GM12878 (cell line): ENCODE results near the gene ASZ1. TPM values are rescaled to one million over a fixed set of nuclear protein-coding genes. Genes with fewer than 3 reads are reported as not detected.

Experiments
- BMI1 ChIP-seq: fragments of 450-650 bp; IDR thresholded peaks from 2 replicates; pipeline ENCODE4 v1.6.1; 2016; ENCODE audit warnings: mild to moderate bottlenecking, moderate library complexity, borderline replicate concordance
- CHD1 ChIP-seq: IDR thresholded peaks from 2 replicates; pipeline ENCODE4 v1.6.1; 2012; ENCODE audit warnings: low read depth, low read length, improper control_type of control experiment
- IKZF1 ChIP-seq: fragments of 450-650 bp; conservative IDR thresholded peaks from 2 replicates; pipeline ENCODE4 v1.6.1; 2017; ENCODE audit warnings: antibody characterized with exemption, mild to moderate bottlenecking
- PAX5 ChIP-seq: IDR thresholded peaks from 2 replicates; pipeline ENCODE4 v1.6.1; 2011; ENCODE audit warnings: low read depth, low read length, borderline replicate concordance
- PAX8 ChIP-seq: fragments of 450-650 bp; IDR thresholded peaks from 2 replicates; pipeline ENCODE4 v1.6.1; 2017; ENCODE audit warnings: mild to moderate bottlenecking, moderate library complexity
- POLR2AphosphoS5 ChIP-seq: IDR thresholded peaks from 2 replicates; pipeline ENCODE4 v1.6.1; 2011; ENCODE audit warnings: mild to moderate bottlenecking, low read length, inconsistent platforms
- ZZZ3 ChIP-seq: IDR thresholded peaks from 2 replicates; pipeline ENCODE4 v1.6.1; 2011; ENCODE audit warnings: low read depth; ENCODE audit not compliant: control insufficient read depth, insufficient read length
- polyA plus RNA-seq, 11 experiments: library from polyadenylated mRNA; depleted of rRNA in 4 of 11; unstranded in 6 of 11; stranded (reverse) in 5 of 11; fragments of >200 nt; fragmentation: Nextera tagmentation in 4 of 11; fragmentation: Illumina TruSeq in 1 of 11; extraction: Ambion mirVana in 4 of 11; extraction: Trizol in 1 of 11; gene quantifications; 1 replicate in 1 of 11; 2 replicates in 10 of 11; pipeline versions ENCODE4 v1.2.1 to v1.2.3, GENCODE V29; 2011 to 2016; ENCODE audit warnings: inconsistent platforms in 2 of 11, missing spikeins in 2 of 11, low read depth in 1 of 11
- total RNA-seq, 4 experiments: library from RNA; depleted of rRNA in 3 of 4; stranded (reverse); fragments of >200 nt in 3 of 4; fragmentation: Illumina TruSeq in 1 of 4; extraction: Trizol in 1 of 4; gene quantifications; 2 replicates each; pipeline versions ENCODE4 v1.2.1 to v1.2.3, GENCODE V29; 2013 to 2021
- TF ChIP-seq, protein P1 (sequence below): fragments of 450-650 bp; IDR thresholded peaks from 2 replicates; pipeline ENCODE4 v1.6.1; 2018; ENCODE audit warnings: mild to moderate bottlenecking, low read depth, moderate library complexity; ENCODE audit not compliant: partially characterized antibody
- TF ChIP-seq, protein P2 (sequence below): fragments of 450-650 bp; formaldehyde crosslinking; IDR thresholded peaks from 2 replicates; pipeline ENCODE4 v1.4.0; 2022; ENCODE audit warnings: mild to moderate bottlenecking, moderate library complexity
- TF ChIP-seq, protein P3 (sequence below): IDR thresholded peaks from 2 replicates; pipeline ENCODE4 v1.6.1; 2011; ENCODE audit warnings: borderline replicate concordance, low read depth, mild to moderate bottlenecking, moderate library complexity, mixed read lengths, low read length; ENCODE audit not compliant: insufficient read depth; ENCODE audit errors: extremely low read length

The ASZ1 gene
- total and polyA plus RNA-seq, 10 of the 15 experiments (the other 5 are each of a cell fraction or from before 2014, with no cell fraction given): 0.04 to 0.09 (median 0.06) TPM; not detected in 5

DNA sequence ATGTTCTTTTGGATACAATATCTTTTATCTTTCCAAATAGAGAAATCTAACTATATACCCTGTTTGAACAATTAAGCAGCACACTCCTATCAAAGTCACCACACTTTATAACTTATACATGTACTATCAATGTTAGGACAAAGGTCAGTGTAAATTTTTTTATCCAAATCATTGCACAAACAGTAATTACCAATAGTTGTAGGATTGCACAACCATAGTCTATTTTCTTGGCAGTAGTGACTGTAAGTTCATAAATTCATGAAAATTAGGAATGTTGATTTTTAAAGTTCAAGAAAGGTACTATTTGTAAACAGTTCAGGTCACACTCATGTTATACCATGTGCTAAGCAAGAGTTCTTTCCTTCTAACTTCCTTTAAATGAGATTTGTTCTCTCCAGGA is 113.7 kb downstream of the ASZ1 start (continued):
- TF ChIP-seq, protein P1, sequence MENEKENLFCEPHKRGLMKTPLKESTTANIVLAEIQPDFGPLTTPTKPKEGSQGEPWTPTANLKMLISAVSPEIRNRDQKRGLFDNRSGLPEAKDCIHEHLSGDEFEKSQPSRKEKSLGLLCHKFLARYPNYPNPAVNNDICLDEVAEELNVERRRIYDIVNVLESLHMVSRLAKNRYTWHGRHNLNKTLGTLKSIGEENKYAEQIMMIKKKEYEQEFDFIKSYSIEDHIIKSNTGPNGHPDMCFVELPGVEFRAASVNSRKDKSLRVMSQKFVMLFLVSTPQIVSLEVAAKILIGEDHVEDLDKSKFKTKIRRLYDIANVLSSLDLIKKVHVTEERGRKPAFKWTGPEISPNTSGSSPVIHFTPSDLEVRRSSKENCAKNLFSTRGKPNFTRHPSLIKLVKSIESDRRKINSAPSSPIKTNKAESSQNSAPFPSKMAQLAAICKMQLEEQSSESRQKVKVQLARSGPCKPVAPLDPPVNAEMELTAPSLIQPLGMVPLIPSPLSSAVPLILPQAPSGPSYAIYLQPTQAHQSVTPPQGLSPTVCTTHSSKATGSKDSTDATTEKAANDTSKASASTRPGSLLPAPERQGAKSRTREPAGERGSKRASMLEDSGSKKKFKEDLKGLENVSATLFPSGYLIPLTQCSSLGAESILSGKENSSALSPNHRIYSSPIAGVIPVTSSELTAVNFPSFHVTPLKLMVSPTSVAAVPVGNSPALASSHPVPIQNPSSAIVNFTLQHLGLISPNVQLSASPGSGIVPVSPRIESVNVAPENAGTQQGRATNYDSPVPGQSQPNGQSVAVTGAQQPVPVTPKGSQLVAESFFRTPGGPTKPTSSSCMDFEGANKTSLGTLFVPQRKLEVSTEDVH: no peak
- TF ChIP-seq POLR2AphosphoS5 (no peak), BMI1 (no peak), PAX5 (no peak), PAX8 (no peak), ZZZ3 (no peak), CHD1 (no peak), IKZF1 (no peak)
- TF ChIP-seq, protein P2, sequence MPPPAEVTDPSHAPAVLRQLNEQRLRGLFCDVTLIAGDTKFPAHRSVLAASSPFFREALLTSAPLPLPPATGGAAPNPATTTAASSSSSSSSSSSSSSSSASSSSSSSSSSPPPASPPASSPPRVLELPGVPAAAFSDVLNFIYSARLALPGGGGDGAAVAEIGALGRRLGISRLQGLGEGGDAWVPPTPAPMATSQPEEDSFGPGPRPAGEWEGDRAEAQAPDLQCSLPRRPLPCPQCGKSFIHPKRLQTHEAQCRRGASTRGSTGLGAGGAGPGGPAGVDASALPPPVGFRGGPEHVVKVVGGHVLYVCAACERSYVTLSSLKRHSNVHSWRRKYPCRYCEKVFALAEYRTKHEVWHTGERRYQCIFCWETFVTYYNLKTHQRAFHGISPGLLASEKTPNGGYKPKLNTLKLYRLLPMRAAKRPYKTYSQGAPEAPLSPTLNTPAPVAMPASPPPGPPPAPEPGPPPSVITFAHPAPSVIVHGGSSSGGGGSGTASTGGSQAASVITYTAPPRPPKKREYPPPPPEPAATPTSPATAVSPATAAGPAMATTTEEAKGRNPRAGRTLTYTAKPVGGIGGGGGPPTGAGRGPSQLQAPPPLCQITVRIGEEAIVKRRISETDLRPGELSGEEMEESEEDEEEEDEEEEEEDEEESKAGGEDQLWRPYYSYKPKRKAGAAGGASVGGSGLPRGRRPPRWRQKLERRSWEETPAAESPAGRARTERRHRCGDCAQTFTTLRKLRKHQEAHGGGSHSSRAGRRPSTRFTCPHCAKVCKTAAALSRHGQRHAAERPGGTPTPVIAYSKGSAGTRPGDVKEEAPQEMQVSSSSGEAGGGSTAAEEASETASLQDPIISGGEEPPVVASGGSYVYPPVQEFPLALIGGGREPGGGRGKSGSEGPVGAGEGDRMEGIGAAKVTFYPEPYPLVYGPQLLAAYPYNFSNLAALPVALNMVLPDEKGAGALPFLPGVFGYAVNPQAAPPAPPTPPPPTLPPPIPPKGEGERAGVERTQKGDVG: no peak
- TF ChIP-seq, protein P3, sequence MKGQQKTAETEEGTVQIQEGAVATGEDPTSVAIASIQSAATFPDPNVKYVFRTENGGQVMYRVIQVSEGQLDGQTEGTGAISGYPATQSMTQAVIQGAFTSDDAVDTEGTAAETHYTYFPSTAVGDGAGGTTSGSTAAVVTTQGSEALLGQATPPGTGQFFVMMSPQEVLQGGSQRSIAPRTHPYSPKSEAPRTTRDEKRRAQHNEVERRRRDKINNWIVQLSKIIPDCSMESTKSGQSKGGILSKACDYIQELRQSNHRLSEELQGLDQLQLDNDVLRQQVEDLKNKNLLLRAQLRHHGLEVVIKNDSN: no peak
- TF ChIP-seq, all 136 proteins: peak for 0

Other genes with a start within 250 kb of the ASZ1 start
- gene WNT2, start 104.4 kb downstream of the ASZ1 start, total RNA-seq (2014; rRNA removed): 0.22 and 0.28 TPM in 2 replicates
- gene WNT2, start 104.4 kb downstream of the ASZ1 start, total RNA-seq (2014; rRNA removed; fragmentation: Illumina TruSeq; extraction: Trizol): 0.09 and 0.31 TPM in 2 replicates
- 0.15 and 0.37 TPM in 2 replicates for gene WNT2, start 104.4 kb downstream of the ASZ1 start, total RNA-seq (2021)
- 0.23 and 0.34 TPM in 2 replicates for gene WNT2, start 104.4 kb downstream of the ASZ1 start, polyA plus RNA-seq (2011; rRNA removed)
- 0.10 TPM in 1 of 2 replicates, not detected in the other for gene WNT2, start 104.4 kb downstream of the ASZ1 start, polyA plus RNA-seq (2014; fragmentation: Illumina TruSeq; extraction: Trizol)
- gene WNT2, start 104.4 kb downstream of the ASZ1 start, polyA plus RNA-seq (2014; fragmentation: Nextera tagmentation; extraction: Ambion mirVana): under 1 TPM; 0.07 to 0.23 TPM
- gene WNT2, start 104.4 kb downstream of the ASZ1 start, polyA plus RNA-seq (2014; rRNA removed): 0.08 and 1.3 TPM in 2 replicates
- under 1 TPM; 0.16 to 0.30 TPM for gene WNT2, start 104.4 kb downstream of the ASZ1 start, polyA plus RNA-seq (2016; fragmentation: Nextera tagmentation; extraction: Ambion mirVana)
- 0.17 TPM in 1 of 2 replicates, not detected in the other for gene CFTR, start 52.5 kb upstream of the ASZ1 start, total RNA-seq (2014; rRNA removed)
- 0.04 TPM in 1 of 2 replicates, not detected in the other for gene CFTR, start 52.5 kb upstream of the ASZ1 start, total RNA-seq (2014; rRNA removed; fragmentation: Illumina TruSeq; extraction: Trizol)
- gene CFTR, start 52.5 kb upstream of the ASZ1 start, total RNA-seq (2021): 0.21 and 0.37 TPM in 2 replicates
- 2.3 and 3.4 TPM in 2 replicates for gene CFTR, start 52.5 kb upstream of the ASZ1 start, polyA plus RNA-seq (2011; rRNA removed)
- gene CFTR, start 52.5 kb upstream of the ASZ1 start, polyA plus RNA-seq (2014; fragmentation: Illumina TruSeq; extraction: Trizol): 0.10 and 0.44 TPM in 2 replicates
- under 1 TPM in 1 of 2 experiments, not detected in 1; 0.02 TPM for gene CFTR, start 52.5 kb upstream of the ASZ1 start, polyA plus RNA-seq (2014; fragmentation: Nextera tagmentation; extraction: Ambion mirVana)
- 0.26 TPM in 1 of 2 replicates, not detected in the other for gene CFTR, start 52.5 kb upstream of the ASZ1 start, polyA plus RNA-seq (2014; rRNA removed)
- under 1 TPM; 0.23 to 0.63 TPM for gene CFTR, start 52.5 kb upstream of the ASZ1 start, polyA plus RNA-seq (2016; fragmentation: Nextera tagmentation; extraction: Ambion mirVana)